Lung microvascular endothelial cell (primary cell): Measurements from ENCODE around the gene SHC2. TPM values are rescaled to one million over a fixed set of nuclear protein-coding genes. Genes with fewer than 3 reads are reported as not detected.
"Not testable (repeated sequence)": the region's sequence is repeated elsewhere in the genome, so short reads cannot be mapped to it uniquely, and the experiment has no call there.

Experiments
- DNase-seq, 2 donors: peaks; one replicate each; pipeline versions ENCODE4 v3.0.0 to v3.0.0-alpha.2; 2010; ENCODE audit warnings: low read depth in 2 of 2
- total RNA-seq: library from RNA; depleted of rRNA; stranded (reverse); fragments of >200 nt; gene quantifications from 2 replicates; pipeline ENCODE4 v1.2.1, GENCODE V29; 2014

SHC2 gene
- total RNA-seq, 1 donor from 2014 or later: 28.4 TPM

DNA sequence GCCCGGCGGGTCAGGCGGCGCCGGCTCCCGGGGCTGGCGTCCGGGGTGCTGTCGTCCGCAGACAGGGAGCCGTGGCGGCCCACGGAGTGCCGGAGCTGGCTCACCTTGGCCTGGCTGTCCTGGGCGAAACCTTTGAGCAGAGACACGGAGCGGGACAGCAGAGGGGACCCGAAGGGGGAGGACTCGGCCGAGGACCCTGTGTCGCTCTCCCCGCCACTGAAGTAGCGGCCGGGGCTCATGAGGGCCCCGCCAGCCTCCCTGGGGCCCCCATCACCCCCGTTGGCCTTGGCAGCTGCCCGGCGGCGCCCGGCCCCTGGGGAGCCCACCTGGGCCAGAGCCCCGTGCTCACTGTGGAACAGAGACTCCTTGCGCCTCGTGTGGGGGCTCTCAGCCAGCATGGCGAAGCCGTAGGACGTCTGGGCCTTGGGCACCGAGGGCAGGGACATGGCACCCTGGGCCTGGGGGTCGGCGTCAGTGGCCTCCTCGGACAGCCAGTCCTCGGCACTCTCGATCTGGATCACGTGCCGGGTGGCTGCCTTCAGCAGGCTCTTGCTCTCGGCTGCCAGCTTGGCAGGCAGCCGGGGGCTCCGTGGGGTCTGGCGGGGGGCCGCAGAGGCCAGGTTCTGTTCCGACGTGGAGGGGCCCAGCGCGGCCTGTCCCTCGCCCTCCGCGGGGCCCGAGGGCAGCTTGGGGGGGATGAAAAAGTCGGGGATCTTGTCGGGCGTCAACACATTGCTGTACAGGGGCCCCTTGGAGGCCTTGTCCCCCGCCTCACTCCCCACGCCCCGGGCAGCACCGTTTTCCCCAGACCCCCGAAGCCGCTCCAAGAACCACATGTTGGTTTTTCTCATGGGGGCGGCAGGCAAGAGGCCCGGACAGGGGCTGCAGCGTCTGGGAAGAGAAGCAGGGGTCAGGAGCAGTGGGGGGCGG lies 53.1 kb downstream of the SHC2 start:
- DNase-seq: no peak

DNA sequence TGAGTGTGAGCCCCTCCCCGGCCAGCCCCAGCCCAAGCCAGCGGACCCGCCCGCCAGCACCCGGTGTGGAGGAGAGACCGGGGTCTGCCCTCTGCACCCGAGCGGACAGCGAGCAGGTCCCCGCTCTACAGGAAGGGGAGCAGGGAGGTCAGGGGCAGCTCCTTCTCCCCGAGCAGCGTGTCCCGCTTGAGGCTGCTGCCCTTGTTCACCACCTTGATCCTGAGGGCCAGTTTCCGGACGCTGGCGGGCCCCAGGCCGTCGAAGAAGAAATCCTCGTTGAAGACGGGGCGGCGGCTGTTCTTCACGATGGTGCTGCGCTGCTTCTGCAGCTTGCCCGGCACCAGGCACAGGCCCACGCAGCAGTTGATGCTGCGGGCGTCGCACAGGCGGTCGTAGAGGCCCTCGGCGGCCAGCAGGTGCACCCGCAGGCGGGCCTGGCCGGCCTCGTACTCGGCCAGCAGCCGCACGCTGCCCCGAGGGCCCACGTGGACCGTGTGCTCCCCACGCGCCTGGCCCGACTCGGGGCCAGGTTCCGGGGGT lies 53.8 kb downstream of the SHC2 start:
- DNase-seq: no peak

DNA sequence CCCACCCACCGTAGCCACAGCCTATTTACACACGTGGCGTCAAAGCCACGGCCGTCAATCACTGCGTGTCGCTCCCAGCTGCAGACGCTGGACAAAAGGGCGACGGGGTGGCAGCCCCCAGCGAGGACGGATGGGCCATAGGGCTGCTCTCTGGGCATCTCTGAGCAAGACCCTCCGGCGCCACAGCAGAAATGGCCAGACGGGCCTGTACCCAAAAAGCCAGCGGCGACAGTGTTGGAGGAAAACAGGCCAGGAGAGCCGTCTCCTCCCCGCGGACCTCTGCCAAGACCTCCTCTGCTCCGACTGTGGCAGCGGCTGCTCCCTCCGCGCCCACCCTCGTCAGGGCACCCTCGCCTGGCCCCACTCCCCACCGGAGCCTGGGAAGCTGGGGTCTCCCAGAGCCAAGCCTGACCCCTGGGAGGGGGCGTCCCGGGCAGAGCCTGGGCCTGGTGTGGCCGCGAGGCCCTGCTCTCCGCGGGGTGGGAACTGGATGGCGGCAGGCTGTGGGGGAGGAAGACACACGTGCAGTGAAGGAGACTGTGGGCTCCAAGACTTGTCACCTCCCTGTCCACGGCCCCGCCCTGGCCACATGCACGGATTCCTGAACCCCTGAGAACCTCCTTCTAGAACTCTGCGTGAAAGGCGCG lies 54.6 kb downstream of the SHC2 start:
- no peak for DNase-seq

DNA sequence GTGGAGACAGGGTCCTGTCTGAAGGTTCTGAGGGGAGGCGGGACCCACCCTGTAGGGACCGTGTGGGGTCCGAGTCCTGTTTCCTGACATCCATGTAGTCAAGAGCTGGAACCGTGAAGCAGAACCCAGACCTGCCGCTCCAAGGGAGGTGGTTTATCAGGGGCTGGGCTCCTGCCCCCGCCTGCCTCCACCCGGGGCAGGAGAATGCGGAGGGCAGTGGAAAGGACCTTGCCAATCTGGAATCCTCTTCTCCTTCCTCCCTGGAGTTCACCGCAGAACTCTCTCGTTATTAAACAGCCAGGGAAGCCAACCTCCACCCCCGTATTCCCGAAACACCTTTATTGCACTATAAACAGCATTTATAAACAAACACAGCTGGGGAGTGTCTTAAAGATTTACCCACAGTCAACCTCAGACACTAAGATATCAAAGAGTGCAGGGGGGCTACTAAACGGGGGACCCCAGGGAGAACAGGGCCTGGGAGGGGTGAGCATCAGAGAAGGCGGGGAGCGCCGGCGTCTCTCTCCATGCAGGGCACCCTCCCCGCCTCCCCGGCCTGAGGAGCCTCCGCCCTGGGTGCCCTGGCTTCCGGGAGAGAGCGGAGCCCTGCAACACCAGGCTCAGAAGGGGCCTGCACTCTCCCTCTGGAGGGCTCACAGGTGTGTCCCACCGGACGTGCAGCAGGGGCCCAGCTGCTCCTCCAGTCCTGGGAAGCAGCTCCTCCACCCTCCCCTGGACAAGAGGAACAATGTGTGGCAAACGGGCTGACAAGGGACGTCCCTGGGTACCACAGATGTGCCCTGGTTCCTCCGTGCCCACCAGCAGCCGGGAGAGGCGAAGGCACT lies 55.5 kb downstream of the SHC2 start:
- DNase-seq: no peak

DNA sequence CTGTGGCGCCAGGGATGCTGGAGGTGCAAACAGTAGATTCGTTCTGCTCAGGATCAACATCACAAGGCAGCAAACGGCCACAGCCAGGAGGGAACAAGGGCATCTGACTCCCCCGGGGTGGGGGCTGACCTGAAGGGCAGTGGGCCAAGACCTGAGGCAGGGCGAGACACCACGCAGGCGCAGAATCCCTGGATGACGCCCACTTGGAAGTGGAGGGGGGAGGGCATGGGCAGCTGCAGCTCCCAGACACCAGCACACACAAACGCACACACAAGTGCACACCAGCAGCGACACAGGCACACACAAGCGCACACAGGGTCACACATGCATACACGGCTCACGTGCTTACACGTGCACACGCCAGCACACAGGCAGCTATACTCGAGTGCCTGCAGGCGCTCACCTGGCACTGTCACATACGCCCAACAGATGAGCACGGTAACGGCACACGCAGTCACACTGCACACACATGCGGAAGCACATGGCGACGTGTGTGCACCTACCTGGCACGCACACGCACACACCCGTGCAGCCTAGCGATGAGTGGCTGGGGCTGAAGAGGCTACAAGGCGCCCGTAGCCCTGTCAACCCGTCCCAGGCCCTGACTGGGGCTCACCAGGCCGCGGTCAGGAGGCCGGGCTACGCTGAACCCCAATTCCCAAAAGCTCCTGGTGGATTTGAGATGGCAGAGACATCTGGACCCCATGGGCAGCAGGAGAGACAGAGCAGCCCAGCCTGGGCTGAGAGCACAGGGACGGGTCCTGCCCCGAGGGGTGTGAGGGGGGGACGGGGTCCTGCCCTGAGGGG lies 57.4 kb downstream of the SHC2 start:
- no peak for DNase-seq

DNA sequence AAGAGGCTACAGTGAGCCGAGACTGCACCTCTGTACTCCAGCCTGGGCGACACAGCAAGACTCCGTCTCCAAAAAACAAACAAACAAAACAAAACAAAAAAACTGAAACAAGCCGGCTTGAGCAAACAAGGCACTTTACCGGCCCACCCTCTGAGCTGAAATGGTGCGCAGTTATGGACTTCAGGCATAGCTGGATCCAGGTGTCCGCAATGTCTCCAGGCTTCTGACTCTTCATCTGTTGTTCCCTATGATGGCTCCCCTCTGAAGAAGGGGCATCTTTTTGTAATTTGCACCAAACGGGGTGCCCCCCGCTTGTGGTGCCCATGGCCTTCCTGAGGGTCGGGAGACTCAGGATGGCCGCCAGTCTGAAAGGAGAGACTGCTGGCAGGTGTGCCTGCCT lies 58.0 kb downstream of the SHC2 start:
- DNase-seq: no peak

DNA sequence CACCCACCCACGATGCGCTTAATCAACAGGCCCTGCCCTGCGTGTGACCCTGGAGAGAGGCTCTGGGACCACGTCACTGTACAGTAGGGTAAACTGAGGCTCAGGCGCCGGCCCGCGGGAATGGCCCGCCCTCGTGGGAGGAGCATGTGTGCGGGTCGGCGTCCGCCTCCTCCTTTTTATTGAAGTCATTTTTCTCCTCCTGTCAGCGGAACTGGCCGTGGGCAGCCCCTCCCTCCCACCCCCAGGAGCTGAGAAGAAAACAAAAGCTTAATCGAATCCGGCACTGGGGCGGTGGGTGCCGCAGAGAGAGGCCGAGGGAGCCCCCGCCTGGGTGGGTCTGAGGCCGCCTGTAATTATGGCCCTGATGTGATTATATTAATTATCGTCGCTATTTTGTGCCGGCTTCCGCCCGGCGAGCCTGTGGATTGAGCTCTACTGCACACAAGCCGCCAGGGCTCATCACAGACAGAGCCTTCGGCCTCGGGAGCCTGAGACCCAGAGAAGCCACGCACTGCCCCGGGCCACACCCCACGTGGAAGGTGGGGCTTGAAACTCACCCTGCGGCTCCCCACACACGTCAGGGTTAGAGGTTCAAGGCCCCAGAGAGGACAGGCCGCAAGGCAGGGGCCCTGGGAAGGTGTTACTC lies 58.8 kb downstream of the SHC2 start:
- DNase-seq: no peak

DNA sequence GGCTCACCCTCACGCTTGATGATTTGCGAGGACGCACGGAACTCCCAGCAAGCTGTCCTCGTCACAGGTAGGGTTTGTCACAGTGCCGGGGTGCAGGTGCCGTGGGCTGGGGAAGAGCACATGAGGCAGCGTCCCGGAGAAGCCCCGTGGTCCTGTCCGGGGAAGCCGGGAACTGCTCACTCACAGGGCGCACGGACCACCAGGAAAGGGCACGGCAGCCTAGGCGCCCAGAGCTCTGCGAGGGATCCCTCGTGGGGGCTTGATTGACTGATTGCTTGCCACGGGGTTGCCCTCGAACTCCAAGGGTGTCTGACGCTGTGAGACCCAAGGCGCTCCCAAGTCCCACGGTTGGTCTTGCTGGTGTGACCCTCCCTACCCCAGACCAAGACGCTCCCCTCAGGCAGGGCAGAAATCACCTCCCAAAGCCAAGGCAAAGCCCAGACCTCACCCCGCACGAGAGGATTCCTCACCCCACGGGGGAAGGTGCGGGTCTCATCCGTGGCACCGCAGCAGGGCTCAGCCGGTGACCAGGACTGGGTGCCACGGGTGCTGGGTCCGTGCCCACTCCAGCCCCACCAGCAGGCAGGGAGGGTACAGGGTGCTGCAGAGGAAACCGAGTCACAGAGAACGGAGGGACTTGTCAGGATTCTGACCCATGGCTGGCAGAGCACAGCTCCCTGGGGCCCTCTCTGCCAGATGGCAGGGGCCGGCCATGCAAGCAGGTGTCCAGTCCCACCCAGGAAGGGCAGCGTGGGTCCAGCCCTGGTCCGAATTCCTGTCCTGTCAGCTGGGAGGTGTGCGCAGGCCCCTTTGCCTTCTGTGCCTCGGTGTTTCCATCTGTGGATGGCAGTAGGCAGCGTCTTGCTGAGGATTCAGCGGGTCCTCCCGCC lies 59.6 kb downstream of the SHC2 start:
- no peak for DNase-seq

DNA sequence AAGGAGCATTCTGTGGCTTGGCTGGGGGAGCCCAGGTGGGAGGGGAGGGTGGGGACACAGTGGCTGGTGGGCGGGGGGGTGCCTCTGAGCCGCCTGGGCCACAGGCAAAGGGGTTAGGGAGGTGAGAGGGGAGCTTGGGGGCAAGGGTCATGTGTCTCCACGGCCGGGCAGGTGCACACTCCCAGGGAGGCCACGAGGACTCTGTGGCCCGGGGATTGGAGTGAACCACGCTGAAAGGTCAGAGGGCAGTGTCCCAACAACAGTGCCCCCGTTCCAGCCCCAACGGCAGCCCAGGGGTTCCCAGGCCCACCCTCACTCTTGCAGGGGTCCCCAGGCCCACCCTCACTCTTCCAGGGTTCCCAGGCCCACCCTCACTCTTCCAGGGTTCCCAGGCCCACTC lies 61.5 kb downstream of the SHC2 start:
- no peak for DNase-seq

DNA sequence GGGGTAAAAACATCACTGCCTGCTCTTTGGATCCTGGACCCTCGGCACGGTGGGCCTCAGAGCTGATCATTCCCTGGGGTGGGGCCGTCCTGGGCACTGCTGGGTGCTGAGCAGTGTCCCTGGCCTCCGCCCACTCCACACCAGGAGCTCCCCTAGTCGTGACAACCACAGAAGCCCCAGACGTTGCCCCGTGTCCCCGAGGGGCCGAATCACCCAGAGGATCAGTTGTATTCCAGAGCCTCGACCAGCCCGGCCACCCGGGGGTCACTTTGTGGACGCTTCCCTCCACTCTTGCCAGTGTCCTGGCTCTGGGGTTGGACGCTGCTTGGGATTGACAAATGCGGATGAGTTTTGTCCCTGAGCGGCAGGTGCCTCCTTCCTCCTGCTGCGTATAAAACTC lies 62.1 kb downstream of the SHC2 start:
- DNase-seq: no peak

DNA sequence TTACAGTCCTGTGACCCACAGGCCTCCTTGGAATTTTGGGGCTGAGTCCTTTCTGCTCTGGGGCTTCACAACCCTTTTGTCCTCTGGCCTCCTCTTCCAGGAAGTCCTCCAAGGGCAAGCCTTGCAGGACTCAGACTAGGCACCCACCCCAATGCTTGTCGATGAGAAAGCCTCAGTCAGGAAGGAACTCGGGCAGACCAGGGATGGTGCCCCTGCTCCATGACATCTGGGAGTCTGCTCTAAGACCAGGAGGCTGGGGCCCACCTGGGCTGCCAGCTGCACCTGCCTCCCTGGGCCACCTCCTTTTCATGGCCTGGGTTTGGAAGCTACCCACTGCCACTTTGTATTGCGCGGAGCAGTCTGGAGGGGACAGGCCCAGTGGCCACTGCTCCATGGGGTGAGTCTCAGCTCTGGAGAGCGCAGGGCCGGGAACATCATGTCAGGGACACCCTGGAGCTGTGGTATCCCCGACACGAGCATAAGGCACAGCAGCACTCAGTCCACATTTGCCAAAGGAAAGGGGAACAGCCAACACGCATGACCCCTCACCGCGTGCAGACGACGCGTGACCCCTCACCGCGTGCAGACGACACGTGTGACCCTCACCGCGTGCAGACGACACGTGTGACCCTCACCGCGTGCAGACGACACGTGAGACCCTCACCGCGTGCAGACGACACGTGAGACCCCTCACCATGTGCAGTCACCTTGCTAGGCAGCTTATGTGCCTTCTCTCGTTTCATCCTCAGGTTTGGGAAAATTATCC lies 62.7 kb downstream of the SHC2 start:
- DNase-seq: no peak

DNA sequence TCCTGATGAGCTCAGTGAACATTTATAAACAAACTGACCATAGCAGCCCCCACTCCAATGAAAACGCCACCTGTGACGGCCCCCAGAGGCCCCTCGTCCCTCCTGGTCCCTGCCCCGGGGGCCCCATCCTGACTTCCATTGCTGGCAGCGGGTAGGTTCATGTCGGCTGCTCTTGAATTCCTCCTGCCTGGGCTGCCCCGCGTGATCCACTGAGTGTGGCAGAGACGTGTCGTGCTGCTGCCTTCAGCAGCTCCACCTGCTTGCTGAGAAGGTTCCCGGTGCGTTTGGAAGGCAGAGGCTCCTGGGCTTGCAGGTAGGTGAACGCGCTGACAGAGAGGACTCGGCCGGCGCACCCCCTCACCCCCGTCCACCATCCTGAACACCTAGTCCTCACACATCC lies 63.5 kb downstream of the SHC2 start:
- DNase-seq: no peak

DNA sequence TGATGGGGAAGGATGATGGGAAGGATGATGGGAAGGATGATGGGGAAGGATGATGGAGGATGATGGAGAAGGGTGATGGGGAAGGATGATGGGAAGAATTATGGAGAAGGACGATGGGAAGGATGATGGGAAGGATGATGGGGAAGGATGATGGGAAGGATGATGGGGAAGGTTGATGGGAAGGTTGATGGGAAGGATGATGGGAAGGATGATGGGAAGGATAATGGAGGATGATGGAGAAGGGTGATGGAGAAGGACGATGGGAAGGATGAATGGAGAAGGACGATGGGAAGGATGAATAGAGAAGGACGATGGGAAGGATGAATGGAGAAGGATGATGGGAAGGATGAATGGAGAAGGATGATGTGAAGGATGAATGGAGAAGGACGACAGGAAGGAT lies 65.4 kb downstream of the SHC2 start:
- no peak for DNase-seq

DNA sequence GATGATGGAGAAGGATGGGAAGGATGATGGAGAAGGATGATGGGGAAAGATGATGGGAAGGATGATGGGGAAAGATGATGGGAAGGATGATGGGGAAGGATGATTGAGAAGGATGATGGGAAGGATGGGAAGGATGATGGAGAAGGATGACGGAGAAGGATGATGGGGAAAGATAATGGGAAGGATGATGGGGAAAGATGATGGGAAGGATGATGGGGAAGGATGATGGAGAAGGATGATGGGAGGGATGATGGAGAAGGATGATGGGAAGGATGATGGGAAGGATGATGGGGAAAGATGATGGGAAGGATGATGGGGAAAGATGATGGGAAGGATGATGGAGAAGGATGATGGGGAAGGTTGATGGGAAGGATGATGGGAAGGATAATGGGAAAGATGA lies 66.0 kb downstream of the SHC2 start:
- not testable (repeated sequence) for DNase-seq

DNA sequence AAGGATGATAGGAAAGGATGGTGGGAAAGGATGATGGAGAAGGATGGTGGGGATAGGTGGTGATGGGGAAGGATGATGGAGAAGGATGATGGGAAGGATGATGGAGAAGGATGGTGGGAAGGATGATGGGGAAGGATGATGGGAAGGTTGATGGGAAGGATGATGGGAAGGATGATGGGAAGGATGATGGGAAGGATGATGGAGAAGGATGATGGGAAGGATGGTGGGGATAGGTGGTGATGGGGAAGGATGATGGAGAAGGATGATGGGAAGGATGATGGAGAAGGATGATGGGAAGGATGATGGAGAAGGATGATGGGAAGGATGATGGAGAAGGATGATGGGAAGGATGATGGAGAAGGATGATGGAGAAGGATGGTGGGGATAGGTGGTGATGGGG lies 67.3 kb downstream of the SHC2 start:
- DNase-seq: not testable (repeated sequence)

DNA sequence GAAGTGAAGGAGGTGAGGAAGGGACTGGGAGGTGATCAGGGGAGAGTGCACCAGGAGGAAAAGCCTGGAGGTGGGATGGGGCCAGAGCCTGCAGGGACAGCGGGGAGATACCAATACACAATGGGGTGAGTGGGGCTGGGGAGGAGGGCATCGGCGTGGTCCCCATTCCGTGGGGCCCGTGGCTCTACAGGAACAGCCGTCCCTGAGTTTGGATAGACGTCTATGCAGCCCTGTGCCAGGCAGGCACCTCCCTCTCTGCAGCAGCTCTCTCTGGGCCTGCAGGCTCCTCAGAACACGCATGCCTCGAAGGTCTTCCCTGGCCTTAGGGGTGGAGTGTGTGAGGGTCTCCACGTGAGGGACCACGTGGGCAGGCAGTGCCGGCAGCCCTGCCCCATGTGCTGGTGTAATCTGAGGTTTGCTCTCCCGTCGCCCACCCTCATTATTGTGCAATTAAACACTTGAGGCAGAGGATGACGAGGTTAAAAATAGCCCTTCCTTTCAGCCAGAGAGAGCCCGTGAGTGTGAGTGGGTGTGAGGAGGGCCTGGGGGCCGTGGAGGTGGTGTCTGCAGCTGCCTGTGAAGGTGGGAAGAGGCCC lies 68.4 kb downstream of the SHC2 start:
- DNase-seq: no peak

DNA sequence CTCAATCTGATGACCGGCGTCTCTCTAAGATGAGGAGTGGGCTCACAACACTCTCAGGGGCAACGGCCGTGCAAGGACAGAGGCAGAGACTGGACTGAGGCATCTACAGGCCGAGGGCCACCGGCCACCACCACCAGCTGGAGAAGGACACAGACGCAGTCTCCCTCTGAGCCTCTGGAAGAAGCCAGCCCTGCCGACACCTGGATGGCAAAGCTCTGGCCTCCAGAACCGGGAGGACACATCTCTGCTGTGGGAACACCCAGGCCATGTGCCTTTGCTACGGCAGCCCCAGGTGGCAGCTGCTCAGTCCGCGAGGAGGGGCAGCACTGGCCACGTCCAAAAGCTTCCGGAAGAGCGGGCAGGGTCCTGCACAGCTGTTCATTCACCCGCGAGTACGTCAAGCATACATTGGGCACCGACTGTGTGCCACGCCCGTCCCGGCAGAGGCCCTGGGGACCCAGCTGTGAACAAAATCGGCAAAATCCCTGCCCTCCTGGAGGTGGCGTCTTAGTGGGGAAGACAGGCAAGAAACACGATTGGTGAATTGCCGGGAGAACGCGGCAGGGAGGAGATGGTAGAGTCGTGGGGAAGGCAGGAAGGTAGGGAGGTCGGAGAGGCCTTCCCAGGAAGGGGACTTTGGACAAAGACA lies 69.0 kb downstream of the SHC2 start:
- no peak for DNase-seq

DNA sequence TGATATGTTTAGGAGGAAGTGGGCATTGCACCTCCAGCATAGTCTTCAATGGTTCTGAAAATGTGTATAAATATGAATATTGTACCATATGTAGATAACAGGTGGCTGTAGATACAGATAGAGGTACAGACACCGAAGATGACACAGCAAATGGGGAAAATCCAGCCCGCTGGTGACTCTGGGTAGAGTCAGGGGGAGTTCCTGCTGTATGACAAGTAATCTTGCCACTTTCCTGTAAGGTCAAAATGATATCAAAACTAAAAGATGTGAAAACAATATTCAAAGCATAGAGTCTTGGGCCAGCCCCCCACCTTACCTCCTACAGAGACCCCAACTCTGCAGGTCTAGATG lies 69.7 kb downstream of the SHC2 start:
- DNase-seq: no peak
